ENCODE measurements around the gene RASSF6.
"Not testable (repeated sequence)": the region's sequence is repeated elsewhere in the genome, so short reads cannot be mapped to it uniquely, and the experiment has no call there.

The RASSF6 gene

DNA sequence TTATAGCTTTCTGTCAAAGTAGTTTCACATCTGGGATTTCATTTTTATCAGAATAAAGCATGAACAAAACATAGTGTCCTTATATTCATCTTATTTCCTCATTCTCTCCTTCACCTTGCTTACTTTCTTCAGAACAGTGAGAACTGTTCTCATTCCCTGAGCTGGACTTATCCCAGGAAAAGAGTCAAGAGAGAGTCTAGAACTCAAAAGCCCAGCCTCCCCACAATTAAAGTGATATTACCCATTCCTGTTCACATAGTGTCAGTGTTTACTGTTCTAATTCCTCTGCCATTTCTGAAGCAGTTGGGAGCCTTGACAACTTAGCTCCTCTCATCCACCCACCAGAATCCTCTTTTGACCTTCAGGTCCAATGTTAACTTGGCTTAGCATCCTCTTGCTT, 42.9 kb downstream of the RASSF6 start:
- DNase-seq (ENCODE audit: low read depth, low spot score), result no peak

DNA sequence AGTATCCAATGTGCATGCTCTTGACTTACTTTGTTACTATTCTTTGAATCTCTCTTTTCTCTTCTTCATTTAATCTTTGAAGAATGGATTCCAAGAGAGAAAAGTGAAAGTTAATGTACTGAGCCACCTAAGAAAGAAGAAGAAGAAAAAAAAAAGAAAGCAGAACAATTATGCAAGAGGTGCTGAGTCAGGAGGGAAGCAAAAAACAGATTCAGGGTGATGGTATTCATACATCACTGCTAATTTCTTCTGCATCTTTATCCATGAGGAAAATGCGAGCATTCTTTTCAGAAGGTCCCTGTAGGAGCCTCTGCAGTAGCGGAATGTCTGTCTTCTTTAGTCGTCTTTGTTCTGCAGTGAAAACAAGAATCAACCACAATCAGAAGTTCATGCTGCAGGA, 43.9 kb downstream of the RASSF6 start:
- DNase-seq (ENCODE audit: low read depth, low spot score), result no peak

DNA sequence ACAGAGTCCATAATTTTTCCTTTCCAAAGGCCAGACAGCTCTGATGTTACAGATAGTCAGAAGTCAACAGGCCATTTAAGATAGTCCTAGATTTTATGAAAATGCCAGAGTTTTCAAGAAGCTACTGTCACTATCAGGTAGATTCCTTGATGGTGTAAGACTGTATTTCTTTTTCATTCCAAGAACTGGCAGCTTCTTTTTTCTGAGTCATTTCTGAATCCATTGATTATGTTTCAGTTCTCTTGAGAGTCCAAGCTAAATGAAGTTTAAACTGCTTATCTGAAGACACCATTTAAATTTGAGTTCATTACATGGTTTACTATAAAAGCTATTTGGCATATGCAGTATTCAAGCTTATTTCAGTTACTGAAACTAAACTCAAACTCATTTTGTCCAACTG, 44.6 kb downstream of the RASSF6 start:
- no peak for DNase-seq (ENCODE audit: low read depth, low spot score)

DNA sequence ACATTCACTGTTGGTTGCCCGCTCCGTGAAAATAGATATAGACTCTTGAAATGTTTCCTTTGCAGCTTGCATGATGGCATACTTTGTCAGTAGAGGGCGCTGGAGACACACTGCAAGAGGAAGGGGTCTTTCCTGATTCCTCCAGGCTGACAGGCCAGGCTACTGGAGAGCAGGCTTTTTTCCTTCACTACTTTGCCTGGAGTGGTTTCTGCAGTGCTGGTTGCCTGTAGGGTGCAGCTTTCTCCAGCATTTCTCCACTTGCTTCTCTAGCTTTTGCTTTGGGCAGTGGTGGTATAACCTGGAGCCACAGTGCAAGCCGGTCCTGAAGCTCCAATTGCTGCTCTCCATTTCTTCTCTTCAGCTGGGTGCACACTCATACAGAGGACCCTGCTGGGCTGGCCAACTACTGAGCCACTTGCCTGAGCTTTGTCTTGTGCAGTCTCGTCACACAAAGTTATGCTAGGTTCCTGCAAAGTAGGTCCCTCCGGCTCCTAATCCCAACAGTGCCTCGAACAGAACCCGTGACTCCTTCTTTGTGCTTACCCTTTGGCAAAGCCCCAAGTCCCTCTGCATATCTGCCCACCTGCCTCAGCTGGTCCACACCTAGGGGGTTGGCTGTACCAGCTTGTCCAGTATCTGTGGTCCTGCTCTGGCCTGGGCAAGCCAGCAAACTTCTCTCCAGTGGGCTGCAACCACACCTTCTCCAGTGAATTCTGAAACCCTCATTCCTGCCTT, 46.3 kb downstream of the RASSF6 start:
- DNase-seq (ENCODE audit: low read depth, low spot score), result no peak

DNA sequence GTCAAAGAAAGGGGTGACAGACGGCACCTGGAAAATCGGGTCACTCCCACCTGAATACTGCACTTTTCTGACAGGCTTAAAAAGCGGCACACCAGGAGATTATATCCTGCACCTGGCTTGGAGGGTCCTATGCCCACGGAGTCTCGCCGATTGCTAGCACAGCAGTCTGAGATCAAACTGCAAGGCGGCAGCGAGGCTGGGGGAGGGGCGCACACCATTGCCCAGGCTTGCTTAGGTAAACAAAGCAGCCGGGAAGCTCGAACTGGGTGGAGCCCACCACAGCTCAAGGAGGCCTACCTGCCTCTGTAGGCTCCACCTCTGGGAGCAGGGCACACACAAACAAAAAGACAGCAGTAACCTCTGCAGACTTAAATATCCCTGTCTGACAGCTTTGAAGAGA, 69.4 kb downstream of the RASSF6 start:
- not testable (repeated sequence) for DNase-seq (ENCODE audit: low read depth, low spot score)

DNA sequence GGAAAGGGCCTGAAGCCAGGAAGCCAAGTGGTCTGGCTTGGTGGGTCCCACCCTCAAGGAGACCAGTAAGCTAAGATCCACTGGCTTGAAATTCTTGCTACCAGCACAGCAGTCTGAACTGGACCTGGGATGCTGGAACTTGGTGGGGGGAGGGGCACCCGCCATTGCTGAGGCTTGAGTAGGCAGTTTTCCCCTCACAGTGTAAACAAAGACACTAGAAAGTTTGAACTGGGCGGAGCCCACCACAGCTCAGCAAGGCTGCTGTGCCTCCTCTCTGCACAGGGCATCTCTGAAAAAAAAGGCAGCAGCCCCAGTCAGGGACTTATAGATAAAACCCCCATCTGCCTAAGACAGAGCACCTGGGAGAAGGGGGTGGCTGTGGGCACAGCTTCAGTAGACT, 75.6 kb downstream of the RASSF6 start:
- DNase-seq (ENCODE audit: low read depth, low spot score), result no peak

DNA sequence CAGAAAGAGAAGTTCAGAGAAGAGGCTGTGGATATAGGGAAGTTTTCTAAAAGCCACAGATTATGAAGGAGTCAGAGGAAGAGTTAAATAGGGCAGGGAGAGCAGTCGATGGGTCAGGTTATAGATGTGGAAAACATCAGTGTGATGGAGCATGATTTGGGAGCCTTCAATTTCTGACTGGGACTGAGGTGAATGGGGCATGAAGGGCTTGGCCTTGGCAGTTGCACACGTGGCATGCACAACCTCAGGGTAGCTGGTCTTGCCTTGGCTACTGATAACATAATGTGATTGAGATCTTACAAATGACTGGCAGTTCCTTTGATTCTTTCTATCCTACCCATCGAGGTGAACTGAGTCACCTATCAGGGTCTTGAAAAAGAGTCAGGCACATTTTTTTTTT, 79.0 kb downstream of the RASSF6 start:
- no peak for DNase-seq (ENCODE audit: low read depth, low spot score)

DNA sequence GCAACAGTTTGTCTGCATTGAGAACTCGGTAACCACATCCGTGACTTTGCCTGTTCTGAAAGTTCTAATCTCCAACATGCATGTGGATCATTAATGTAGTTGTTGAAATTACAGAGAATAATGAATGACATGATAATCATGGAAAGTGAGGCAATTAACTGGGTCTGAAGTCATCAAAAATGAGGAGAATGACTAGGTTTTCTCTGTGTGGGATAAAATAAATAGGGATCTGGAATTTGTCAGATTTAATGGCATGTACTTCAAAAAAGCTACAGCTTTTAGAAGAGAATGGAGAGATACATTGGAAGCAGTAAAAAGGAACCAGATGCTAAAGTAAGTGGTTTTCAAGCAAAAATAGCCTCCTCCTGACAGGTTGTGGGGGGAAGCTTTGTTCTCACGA, 79.4 kb downstream of the RASSF6 start:
- DNase-seq (ENCODE audit: low read depth, low spot score), result no peak

DNA sequence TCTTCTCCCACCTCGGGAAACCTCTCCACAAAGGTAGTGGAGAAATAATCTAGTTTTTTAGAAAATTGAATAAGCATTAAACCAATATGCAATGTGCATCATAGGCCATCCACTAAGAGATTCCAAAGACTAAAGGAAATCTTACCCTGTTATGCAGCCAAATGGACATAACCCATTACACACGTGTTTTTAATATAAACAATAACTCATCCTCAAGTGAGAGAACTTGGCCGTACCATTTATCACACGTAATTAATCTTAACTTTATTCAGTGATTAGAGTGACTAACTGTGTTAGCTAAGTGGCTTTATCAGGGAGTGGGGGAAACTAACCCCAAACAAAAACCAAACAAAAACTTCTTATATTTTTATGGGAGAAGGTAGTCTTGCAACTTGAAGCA, 80.8 kb downstream of the RASSF6 start:
- no peak for DNase-seq (ENCODE audit: low read depth, low spot score)

DNA sequence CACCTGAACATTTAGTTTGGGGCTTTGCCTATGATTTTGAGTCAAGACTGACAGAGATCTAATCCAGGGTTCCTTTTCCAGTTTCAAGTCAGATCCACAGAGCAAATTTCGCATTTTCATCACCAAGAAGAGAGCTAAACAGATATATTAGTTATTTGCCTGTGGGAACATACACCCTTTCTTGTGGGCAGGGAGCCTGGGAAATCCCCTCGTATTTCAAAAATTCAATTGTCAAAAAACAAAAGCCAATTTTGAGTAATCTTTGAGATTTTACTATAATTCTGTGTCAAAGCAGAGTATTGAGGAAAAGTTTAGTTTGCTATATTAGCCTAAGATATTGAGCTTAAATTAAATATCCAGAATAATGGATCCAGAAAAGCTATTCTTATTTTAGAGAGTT, 82.1 kb downstream of the RASSF6 start:
- no peak for DNase-seq (ENCODE audit: low read depth, low spot score)

DNA sequence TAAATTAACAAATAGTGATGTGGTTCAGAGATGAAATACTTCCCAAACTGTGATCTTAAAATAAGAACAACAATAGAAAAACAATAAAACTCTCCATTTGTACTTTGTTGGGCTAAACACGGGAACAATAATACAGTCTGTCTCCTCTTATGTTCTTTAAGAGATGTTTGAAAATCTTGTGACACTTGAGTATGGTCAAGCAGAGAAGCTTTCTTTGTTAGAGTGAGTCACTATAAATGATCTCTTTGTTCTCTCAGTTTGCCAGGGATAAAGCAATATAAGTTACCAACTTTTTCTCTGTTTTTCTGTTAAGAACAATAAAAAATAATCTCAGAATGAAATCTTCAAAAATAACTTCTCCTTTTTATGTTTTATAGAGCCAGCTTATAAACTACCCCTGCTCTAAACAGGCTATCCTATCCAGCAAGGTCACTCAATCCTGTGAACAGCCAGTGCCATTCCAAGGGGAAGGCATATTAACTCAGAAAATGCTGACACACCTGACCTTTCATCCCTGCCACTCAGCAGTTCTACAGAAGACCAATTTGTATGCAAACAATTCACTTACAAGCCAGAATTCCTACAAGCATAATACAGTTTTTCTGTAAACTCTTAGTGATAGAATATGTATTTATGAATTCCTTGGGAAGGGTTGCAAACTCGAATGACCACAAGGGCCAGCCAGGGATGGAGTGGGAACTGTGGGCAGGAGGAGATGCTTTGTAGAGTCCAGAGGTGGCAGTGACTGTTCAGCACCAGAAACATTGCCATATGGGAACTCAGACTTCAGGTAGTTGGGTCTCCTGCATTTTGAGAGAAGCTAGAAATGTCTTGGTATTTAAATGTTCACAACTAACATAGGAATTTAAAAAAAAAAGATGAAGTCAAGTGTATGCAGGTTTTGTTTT, 86.5 kb downstream of the RASSF6 start:
- no peak for DNase-seq (ENCODE audit: low read depth, low spot score)

DNA sequence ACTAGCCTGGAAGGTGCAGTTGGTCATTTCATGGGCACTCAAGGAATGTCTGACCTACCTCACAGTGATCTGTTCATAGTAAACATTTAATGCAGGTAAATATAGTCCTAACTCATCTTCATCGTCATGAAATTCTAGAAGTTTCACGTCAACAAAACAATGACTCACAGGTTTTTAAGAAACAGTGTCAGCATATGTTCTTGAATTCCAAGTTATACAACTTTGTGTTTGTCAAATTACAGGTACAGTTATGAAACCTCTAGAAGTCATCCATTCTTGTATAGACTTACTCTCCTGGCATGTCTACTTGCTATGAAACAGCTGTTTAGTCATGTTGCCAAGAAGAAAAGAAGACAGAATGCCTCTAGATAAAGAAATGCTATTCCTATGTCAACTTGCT, 92.1 kb downstream of the RASSF6 start:
- DNase-seq (ENCODE audit: low read depth, low spot score), result no peak

DNA sequence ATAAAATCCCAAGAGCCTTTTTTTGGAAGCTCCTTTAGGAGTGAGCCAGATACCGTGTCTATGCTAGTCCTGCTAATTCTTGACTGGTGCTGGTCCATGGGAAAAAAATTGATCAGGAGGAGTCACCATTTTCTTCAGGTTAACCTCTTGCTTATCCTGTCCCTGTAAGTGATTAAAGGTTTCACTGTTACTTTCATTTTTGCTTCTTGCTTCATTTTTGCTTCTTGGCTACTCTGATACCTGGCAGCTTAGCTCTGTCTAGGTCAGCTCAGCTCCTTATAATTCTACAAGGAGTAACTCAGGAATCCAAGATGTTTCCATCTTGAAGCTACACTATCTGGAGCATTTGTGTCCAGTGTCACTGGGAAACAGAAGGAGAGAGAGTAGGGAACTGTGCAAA, 93.0 kb downstream of the RASSF6 start:
- no peak for DNase-seq (ENCODE audit: low read depth, low spot score)

DNA sequence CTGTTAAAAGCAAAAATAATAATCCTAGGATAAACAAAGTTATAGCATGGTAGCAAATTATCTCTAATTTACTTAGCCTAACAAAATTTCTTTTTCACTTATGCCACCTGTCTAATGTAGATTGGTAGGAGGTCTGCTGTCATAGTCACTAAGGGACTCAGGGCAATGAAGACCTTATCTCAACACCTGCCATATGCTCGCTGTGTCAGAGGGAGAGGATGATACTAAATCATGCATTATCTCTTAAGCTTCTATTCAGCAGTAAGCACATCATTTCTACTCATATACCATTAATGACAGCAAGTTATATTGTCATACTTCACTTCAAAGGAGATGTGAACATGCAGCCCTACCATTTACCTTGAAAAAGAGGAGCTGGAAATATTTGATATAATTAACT, 94.6 kb downstream of the RASSF6 start:
- DNase-seq (ENCODE audit: low read depth, low spot score), result no peak

DNA sequence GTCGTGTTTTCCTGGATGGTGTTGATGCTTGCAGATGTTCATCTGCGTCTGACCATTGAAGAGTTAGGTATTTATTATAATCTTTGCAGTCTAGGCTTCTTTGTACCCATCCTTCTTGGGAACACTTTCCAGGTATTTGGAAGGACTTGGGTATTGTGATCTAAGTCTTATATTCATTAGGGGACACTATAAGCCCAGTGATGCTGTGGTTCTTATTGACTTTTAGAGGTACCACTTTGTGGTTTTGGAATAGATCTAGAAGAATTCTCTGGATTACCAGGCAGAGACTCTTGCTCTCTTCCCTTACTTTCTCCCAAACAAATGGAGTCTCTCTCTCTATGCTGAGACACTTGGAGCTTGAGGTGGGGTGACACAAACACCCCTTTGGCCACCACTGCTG, 97.1 kb downstream of the RASSF6 start:
- no peak for DNase-seq (ENCODE audit: low read depth, low spot score)
